HG02588 (cell line): ENCODE measurements around the gene GATA5.

Experiments used
- ATAC-seq: cut with Tn5 transposase; IDR thresholded peaks from one replicate; pipeline ENCODE4 v1.9.1; 2021; ENCODE audit warnings: mild to moderate bottlenecking, moderate library complexity; ENCODE audit not compliant: unreplicated experiment

Gene GATA5

GRCh38 chr20:62457098-62457497 is 18.7 kb downstream of the GATA5 start:
- ATAC-seq, result no peak

- ATAC-seq, result no peak
These were observed 19.9 kb downstream of the GATA5 start for GRCh38 chr20:62455929-62456328.

GRCh38 chr20:62454904-62455636 is 20.7 kb downstream of the GATA5 start:
- no peak for ATAC-seq

DNA sequence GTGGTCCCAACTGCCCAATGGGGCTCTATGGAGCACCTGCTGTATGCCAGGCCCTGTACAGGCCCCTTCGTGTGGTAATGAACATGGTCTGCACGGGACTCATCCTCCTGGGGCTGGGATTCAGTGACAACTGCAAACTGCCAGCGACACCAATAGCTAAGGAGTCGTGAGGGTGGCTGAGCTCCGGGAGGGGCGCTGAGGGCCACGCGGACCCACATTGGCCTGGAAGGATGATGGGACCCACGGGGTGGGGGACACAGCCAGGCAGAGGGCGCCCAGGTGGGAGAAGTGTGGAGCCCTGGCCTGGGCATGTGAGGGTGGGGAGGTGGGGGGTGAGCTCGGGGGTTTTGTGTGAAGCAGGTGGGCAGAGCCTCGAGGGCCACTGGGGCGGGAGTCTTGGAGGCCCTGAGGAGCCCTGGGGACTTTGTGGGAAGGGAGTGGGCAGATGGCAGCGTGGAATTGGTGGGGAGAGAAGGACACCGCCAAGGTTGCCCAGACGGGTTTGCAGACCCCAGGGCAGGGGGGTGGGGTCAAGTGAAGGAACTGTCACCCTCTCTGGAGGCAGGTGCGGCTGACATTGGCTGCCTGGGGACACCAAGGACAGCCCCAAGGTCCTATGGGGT is 22.5 kb downstream of the GATA5 start:
- ATAC-seq, result no peak

- ATAC-seq, result no peak
These were observed 23.2 kb downstream of the GATA5 start for GRCh38 chr20:62452475-62453095.

GRCh38 chr20:62451970-62452369 is 23.8 kb downstream of the GATA5 start:
- no peak for ATAC-seq

GRCh38 chr20:62451156-62451767 is 24.5 kb downstream of the GATA5 start:
- ATAC-seq, result no peak

DNA sequence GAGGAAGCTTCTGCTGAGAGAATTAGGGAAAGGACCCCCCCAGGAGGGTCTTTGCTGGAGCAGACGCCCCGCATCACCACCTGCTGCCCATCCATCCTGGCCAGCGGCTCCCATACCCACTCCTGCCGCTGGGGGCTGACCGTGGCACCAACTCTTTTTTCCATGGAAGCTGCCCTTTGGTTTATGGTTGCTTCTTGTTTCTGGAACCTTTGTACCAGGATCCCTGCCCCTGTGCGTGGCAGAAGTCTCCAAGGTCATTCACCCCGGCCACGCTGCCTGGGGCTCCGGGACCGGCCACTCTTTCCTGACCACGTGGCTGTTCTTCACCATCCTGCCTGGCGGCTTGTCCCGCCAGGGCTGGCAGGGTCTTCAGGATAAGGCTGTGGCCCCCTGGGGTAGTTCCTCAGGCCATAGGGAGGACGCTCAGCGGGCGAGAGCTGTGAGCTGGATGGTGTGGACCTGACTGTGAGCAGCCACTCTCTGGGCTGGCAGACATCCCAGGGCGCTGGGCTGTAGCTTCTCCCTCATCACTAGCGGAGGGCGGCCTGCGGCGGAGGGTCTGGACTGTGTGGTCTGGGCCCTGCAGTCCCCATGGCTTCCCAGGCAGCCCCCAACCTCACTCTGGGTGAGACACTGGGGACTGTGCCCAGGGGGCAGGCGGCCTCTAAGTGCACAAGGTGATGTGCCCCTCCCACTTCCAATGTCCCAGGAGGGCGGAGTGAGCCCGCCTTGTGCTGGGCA is 25.7 kb downstream of the GATA5 start:
- ATAC-seq, result no peak

- ATAC-seq, result no peak
These were observed 27.0 kb downstream of the GATA5 start for GRCh38 chr20:62448788-62449187.

DNA sequence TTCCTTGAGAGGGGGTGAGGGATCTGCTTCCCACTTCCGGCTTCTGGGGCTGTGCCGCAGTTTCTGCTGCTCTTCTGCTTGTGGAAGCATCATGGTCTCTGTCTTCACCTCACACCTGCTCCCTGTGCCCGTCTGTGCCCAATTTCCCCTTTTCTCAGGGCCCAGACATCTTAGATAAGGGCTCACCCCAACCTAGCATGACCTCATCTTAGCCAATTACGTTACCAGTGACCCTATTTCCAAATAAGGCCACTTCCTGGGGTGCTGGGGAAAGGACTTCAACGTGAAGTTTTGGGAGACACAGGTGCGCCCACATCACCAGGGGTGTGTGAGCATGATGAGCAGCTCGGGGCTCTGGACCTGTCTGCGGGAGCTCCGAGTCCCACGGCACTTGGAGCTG is 27.8 kb downstream of the GATA5 start:
- ATAC-seq, result no peak

- ATAC-seq, result no peak
These were observed 28.6 kb downstream of the GATA5 start for GRCh38 chr20:62446888-62447869.

GRCh38 chr20:62446481-62446880 is 29.3 kb downstream of the GATA5 start:
- ATAC-seq, result no peak

- no peak for ATAC-seq
These were observed 30.0 kb downstream of the GATA5 start for GRCh38 chr20:62445553-62446340.

- ATAC-seq, result no peak
These were observed 31.5 kb downstream of the GATA5 start for GRCh38 chr20:62444286-62444685.

DNA sequence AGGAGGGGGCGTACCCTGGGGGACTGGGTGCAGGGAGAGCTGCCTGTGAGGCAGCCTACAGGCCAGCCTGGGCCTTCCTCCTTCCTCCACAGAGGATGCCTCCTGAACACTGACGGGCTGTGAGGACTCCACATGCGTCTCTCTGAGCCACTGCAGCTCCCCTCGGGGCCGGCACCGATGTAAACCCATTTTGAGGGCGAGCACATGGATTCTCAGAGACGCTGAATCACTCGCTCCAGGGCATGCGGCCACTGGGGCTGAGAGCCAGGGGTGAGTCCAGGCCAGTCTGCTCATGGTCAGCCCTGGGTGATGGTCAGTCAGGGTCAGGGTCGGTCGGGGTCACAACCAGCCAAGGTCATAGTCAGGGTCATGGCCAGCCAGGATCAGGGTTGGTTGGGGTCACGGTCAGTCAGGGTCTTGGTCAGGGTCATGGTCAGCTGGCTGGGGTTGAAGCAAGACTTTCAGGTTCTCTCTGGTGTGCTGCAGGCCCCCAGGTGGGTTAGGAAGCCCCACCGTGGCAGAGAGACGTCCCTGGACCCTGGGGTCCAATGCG is 33.7 kb downstream of the GATA5 start:
- no peak for ATAC-seq

- ATAC-seq, result no peak
These were observed 36.6 kb downstream of the GATA5 start for GRCh38 chr20:62439218-62439617.

DNA sequence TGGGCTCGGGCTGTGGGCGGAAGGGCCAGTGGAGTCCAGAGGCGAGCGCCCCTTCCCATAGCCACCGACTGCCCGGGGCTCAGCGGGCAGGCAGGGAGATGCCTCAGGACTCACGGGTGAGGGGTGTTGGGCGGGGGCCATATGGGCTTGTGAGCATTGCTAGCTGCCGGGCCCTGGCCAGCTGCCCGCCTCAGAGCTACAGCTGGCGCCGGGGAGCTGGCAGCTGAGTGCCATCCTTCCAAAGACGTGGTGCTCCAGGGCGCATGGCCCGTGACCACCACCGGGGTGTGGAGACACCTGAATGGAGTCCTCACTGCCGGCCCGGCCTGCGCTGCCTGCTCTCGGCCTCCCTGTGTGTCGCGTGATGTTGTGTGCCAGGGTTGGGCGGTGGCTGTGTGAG is 37.9 kb downstream of the GATA5 start:
- no peak for ATAC-seq

- no peak for ATAC-seq
These were observed 38.3 kb downstream of the GATA5 start for GRCh38 chr20:62437496-62437895.

DNA sequence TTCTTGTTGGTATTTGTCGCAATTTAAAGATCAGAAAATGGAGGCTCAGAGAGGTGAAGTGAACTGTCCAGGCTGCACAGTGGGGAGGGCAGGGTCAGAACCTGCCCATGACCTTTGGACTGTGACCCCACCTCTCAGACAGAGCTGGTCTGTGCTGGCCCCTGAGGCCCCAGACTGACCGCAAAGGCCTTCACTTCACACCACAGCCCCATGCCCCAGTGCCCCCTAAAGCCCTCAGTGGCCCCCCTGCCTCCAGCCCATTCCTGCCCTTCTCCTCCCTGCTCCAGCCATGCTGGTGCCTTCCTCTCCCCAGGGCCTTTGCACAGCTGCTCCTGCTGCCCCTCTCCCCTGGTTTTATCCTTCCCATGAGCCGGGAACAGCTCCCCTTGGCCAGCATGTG is 39.1 kb downstream of the GATA5 start:
- no peak for ATAC-seq
